ENCODE measurements around the gene MKRN1. TPM values are rescaled to one million over a fixed set of nuclear protein-coding genes. Genes with fewer than 3 reads are reported as not detected.
A peak's percentile ranks its signal among the peaks of the same experiment; 100 is the strongest.

Gene MKRN1
- total and polyA plus RNA-seq, 7 donors, result 27.0 to 82.0 (median 59.1) TPM

DNA sequence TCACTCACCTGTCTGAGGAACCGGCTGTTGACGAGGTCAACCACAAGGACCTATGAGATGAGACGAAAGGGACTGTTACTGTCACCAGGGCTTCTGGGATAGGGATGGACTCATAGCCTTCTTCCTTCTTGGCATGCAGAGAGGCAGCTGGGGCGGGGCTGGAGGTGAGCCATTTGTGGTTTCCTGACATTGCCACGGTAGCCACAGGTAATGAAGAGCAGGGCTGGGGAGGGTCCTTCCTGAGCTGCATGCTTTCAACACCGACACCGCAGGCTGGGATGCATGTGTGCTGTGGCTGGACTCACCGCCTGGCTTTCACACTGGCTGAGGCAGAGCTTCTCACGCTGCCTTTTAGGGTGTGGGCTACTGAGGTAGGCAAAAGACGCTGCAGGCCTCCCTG is 46.4 kb upstream of the MKRN1 start:
- WGBS, 3 donors, result 82 to 86% (median 86%) methylated on average over 10 of the region's 10 CpGs
- Histone ChIP-seq H3K27me3 (ENCODE audit: insufficient read depth in 3 of 3, low read length in 2 of 3) (no peaks in the 10 kb centered on the region), H3K36me3 (ENCODE audit: insufficient read depth in 1 of 2, low read depth in 1 of 2) (no peaks in the 10 kb centered on the region), H3K9me3 (no peaks in the 10 kb centered on the region), H3K4me1 (no peaks in the 10 kb centered on the region), H3K27ac (no peak overlapping the region), H3K4me3 (no peak overlapping the region)
- intact Hi-C loops (cut with DNase I), result no loop called here
- ATAC-seq, result no peak
- DNase-seq, result no peak
- TF ChIP-seq, protein P1, sequence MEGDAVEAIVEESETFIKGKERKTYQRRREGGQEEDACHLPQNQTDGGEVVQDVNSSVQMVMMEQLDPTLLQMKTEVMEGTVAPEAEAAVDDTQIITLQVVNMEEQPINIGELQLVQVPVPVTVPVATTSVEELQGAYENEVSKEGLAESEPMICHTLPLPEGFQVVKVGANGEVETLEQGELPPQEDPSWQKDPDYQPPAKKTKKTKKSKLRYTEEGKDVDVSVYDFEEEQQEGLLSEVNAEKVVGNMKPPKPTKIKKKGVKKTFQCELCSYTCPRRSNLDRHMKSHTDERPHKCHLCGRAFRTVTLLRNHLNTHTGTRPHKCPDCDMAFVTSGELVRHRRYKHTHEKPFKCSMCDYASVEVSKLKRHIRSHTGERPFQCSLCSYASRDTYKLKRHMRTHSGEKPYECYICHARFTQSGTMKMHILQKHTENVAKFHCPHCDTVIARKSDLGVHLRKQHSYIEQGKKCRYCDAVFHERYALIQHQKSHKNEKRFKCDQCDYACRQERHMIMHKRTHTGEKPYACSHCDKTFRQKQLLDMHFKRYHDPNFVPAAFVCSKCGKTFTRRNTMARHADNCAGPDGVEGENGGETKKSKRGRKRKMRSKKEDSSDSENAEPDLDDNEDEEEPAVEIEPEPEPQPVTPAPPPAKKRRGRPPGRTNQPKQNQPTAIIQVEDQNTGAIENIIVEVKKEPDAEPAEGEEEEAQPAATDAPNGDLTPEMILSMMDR (IDR thresholded peaks at IDR 0.05), result no peak

DNA sequence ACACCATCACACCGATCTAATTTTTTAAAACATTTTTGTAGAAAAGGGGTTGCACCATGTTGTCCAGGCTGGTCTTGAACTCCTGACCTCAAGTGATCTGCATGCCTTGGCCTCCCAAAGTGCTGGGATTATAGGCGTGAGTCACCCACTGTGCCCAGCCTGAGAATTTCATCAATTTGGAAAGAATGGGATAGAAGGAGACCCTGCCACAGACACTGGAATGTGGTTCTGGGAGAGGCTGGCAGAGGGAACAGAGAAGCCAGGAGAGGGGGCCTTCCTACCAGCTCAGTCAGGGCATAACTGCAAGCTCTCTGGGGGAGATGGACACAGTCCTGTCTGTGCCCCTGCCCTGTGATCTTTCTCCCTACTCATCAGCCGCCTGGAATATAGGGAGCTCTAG is 42.1 kb upstream of the MKRN1 start:
- Histone ChIP-seq H3K4me1 (no peaks in the 10 kb centered on the region), H3K27ac (no peak overlapping the region), H3K4me3 (no peak overlapping the region), H3K9me3 (no peaks in the 10 kb centered on the region), H3K27me3 (ENCODE audit: insufficient read depth in 3 of 3, low read length in 2 of 3) (no peaks in the 10 kb centered on the region), H3K36me3 (ENCODE audit: insufficient read depth in 1 of 2, low read depth in 1 of 2) (peaks cover 0 to 4% of the 10 kb centered on the region in 2 donors)
- ATAC-seq (no peak), DNase-seq (no peak)
- TF ChIP-seq, protein P1 (IDR thresholded peaks at IDR 0.05), result no peak
- intact Hi-C loops (cut with DNase I), result no loop called here
- 86 to 95% (median 91%) methylated on average over 3 of the region's 3 CpGs for WGBS, 3 donors

DNA sequence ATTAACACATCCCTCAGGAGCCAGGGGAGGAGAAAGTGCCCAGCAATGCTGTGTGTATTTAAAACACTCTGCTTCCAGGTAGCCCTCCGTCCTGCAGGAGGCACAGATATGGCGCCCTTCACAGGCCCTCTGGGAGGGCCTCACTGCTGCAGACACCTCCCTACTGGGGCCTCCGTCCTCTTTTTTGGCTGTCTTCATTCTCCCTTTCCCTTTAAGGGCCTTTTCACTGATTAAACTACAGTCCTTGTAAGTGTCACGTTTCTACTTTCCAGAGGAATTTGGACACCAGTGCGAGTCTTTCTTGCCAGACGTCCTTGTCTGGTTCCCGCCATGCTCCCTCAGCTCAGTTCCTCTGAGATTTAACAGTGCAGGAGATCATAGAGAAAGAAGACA is 39.7 kb upstream of the MKRN1 start:
- Histone ChIP-seq H3K27ac (peak overlapping the region; percentile 36), H3K9me3 (no peaks in the 10 kb centered on the region), H3K4me1 (no peaks in the 10 kb centered on the region), H3K4me3 (no peak overlapping the region), H3K36me3 (ENCODE audit: insufficient read depth in 1 of 2, low read depth in 1 of 2) (peaks cover 0 to 4% of the 10 kb centered on the region in 2 donors), H3K27me3 (ENCODE audit: insufficient read depth in 3 of 3, low read length in 2 of 3) (no peaks in the 10 kb centered on the region)
- ATAC-seq, result peak in 1 of 4 donors; percentile 25
- intact Hi-C loops (cut with DNase I), result loop anchor here (2.0 to 5.0 kb wide), 4 partner anchors 42 to 493 kb away; partner anchors contain the start of genes MKRN1 (in 1 of the 2) and MRPS33 (in 1 of the 2)
- TF ChIP-seq, protein P1 (IDR thresholded peaks at IDR 0.05), result no peak
- no peak for DNase-seq
- WGBS, 3 donors, result 55 to 60% (median 56%) methylated on average over 7 of the region's 7 CpGs

DNA sequence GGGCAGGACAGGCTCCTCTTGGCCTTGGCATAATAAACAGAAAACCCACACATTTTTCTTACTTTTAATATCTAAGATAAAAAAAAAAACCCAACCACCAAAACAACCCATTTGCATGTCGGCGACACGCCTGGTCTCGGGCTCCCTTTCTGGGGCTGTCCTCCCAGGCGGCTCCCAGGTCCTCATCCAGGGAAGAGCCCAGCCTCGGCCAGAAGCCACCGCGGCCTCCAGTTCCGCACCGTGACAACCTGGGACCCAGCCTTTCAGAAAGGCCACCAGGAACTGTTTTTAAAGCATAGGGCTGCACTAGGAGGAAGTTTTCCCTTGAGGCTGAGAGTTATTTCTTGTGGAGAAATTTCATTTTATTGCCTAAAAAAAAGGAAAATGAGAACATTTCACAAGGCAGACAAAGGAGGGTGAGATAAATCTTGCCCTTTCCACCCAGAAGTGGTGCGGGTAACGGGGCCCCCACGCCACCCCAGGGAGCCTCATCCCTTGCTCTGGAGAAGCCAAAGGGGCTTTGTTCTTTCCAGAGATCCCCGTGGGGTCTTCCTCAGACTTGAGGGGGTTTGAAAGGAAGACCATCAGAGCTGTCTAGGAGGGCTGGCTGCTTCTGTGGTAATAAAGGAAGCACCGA is 39.2 kb upstream of the MKRN1 start:
- Histone ChIP-seq H3K36me3 (ENCODE audit: insufficient read depth in 1 of 2, low read depth in 1 of 2) (peaks cover 0 to 4% of the 10 kb centered on the region in 2 donors), H3K4me1 (no peaks in the 10 kb centered on the region), H3K9me3 (no peaks in the 10 kb centered on the region), H3K4me3 (no peak overlapping the region), H3K27ac (peak overlapping the region; percentile 36), H3K27me3 (ENCODE audit: insufficient read depth in 3 of 3, low read length in 2 of 3) (no peaks in the 10 kb centered on the region)
- intact Hi-C loops (cut with DNase I), result loop anchor here (2.0 to 5.0 kb wide), 4 partner anchors 41 to 494 kb away; partner anchors contain the start of genes MKRN1 (in 1 of the 2) and MRPS33 (in 1 of the 2)
- ATAC-seq, result peak in 3 of 4 donors; percentile 18 to 38 (median 22)
- DNase-seq, result peak in 1 of 2 donors; percentile 56
- WGBS, 3 donors, result 80 to 82% (median 82%) methylated on average over 15 of the region's 15 CpGs
- TF ChIP-seq, protein P1 (IDR thresholded peaks at IDR 0.05), result no peak

Data from psoas muscle (tissue), 8 donors.